CD14-positive monocyte (primary cell): ENCODE results near the gene INSR. TPM values are rescaled to one million over a fixed set of nuclear protein-coding genes. Genes with fewer than 3 reads are reported as not detected.
A peak's percentile ranks its signal among the peaks of the same experiment; 100 is the strongest.

Source experiments
- DNase-seq, 3 donors: peaks; one replicate each; pipeline ENCODE4 v3.0.0-alpha.2; 2011 to 2022
- H2AFZ ChIP-seq: 2 replicates; pipeline ENCODE4 v1.6.0; 2012; ENCODE audit warnings: mild to moderate bottlenecking, low read depth, low read length, inconsistent platforms; ENCODE audit not compliant: insufficient read depth, poor library complexity, severe bottlenecking
- H3K27ac ChIP-seq, 2 donors: 1 replicate in 1 of 2; 2 replicates in 1 of 2; pipeline ENCODE4 v1.5.1; 2012 to 2013; ENCODE audit warnings: low read length in 2 of 2, control low read depth in 1 of 2, inconsistent platforms in 1 of 2, low read depth in 1 of 2, mild to moderate bottlenecking in 1 of 2
- H3K27me3 ChIP-seq, 2 donors: one replicate each; pipeline versions ENCODE4 v1.6.0 to v1.6.1; 2011 to 2013; ENCODE audit warnings: low read length in 2 of 2; ENCODE audit not compliant: control insufficient read depth in 2 of 2, insufficient read depth in 2 of 2
- H3K36me3 ChIP-seq, 2 donors: replicated peaks in 1 of 2; 1 replicate in 1 of 2; 2 replicates in 1 of 2; pipeline versions ENCODE4 v1.5.1 to v1.6.1; 2012 to 2013; ENCODE audit warnings: low read length in 2 of 2, control low read depth in 1 of 2, inconsistent platforms in 1 of 2, mild to moderate bottlenecking in 1 of 2; ENCODE audit not compliant: insufficient read depth in 2 of 2, control insufficient read depth in 1 of 2
- H3K4me1 ChIP-seq, 2 donors: 1 replicate in 1 of 2; 2 replicates in 1 of 2; pipeline versions ENCODE4 v1.5.1 to v1.6.1; 2012 to 2013; ENCODE audit warnings: low read length in 2 of 2, control low read depth in 1 of 2, inconsistent platforms in 1 of 2, mild to moderate bottlenecking in 1 of 2, moderate library complexity in 1 of 2; ENCODE audit not compliant: insufficient read depth in 2 of 2, control insufficient read depth in 1 of 2
- H3K4me2 ChIP-seq: replicated peaks from 2 replicates; pipeline ENCODE3; 2012; ENCODE audit warnings: low read length, moderate library complexity, mild to moderate bottlenecking; ENCODE audit not compliant: poor library complexity, severe bottlenecking; ENCODE audit errors: extremely low read depth
- H3K4me3 ChIP-seq, 3 experiments: fragments of 200-600 bp in 1 of 3; sonication (generic) in 1 of 3; replicated peaks in 1 of 3; 1 replicate in 2 of 3; 2 replicates in 1 of 3; pipeline ENCODE4 v1.5.1; 2011 to 2013; ENCODE audit warnings: low read length in 3 of 3, mild to moderate bottlenecking in 3 of 3, control low read depth in 2 of 3, low read depth in 2 of 3, inconsistent platforms in 1 of 3, moderate library complexity in 1 of 3
- H3K79me2 ChIP-seq: 2 replicates; pipeline ENCODE4 v1.6.0; 2012; ENCODE audit warnings: mild to moderate bottlenecking, control low read depth, inconsistent platforms, low read length, moderate library complexity; ENCODE audit not compliant: insufficient read depth
- H3K9ac ChIP-seq: 2 replicates; pipeline ENCODE4 v1.6.0; 2017; ENCODE audit warnings: low read length, mild to moderate bottlenecking; ENCODE audit not compliant: insufficient read depth, poor library complexity, severe bottlenecking
- H3K9me3 ChIP-seq, 2 donors: replicated peaks in 1 of 2; 1 replicate in 1 of 2; 2 replicates in 1 of 2; pipeline versions ENCODE4 v1.5.1 to v1.6.1; 2012 to 2013; ENCODE audit warnings: low read length in 2 of 2, control low read depth in 1 of 2; ENCODE audit not compliant: control insufficient read depth in 1 of 2, insufficient read depth in 1 of 2
- H4K20me1 ChIP-seq: 2 replicates; pipeline ENCODE4 v1.6.0; 2012; ENCODE audit warnings: mild to moderate bottlenecking, low read length, control low read depth, moderate library complexity; ENCODE audit not compliant: insufficient read depth
- H3K27ac Mint-ChIP-seq, 7 donors: one replicate each; pipeline ENCODE4 v1.8.0; 2020; ENCODE audit warnings: mild to moderate bottlenecking in 7 of 7, mixed read lengths in 7 of 7, moderate library complexity in 6 of 7, inconsistent platforms in 2 of 7
- H3K27me3 Mint-ChIP-seq, 3 donors: one replicate each; pipeline ENCODE4 v1.8.0; 2021 to 2022; ENCODE audit warnings: low read depth in 3 of 3, mild to moderate bottlenecking in 3 of 3, mixed read lengths in 3 of 3, moderate library complexity in 3 of 3, inconsistent platforms in 1 of 3
- H3K36me3 Mint-ChIP-seq, 2 donors: one replicate each; pipeline ENCODE4 v1.8.0; 2020; ENCODE audit warnings: mixed read lengths in 2 of 2, inconsistent platforms in 1 of 2, mild to moderate bottlenecking in 1 of 2
- H3K4me1 Mint-ChIP-seq: one replicate; pipeline ENCODE4 v1.8.0; 2020; ENCODE audit warnings: mild to moderate bottlenecking, mixed read lengths
- H3K4me3 Mint-ChIP-seq, 2 donors: one replicate each; pipeline ENCODE4 v1.8.0; 2020; ENCODE audit warnings: mild to moderate bottlenecking in 2 of 2, mixed read lengths in 2 of 2, moderate library complexity in 1 of 2
- H3K9me3 Mint-ChIP-seq, 7 donors: one replicate each; pipeline ENCODE4 v1.8.0; 2020 to 2022; ENCODE audit warnings: mixed read lengths in 7 of 7, mild to moderate bottlenecking in 6 of 7, moderate library complexity in 6 of 7, inconsistent platforms in 2 of 7
- WGBS: methylation state at CpG from one replicate; pipeline ENCODE4 v1.1.5; 2013; ENCODE audit warnings: missing lambda C conversion rate; ENCODE audit not compliant: insufficient coverage; 5-methylcytosine and 5-hydroxymethylcytosine counted together
- intact Hi-C, 2 donors: fragments of 100-400 bp; cut with micrococcal nuclease; formaldehyde crosslinking; loops; one replicate each; pipeline versions ENCODE4 v1.15.0 to v1.15.1; 2023
- polyA plus RNA-seq, 3 donors: library from polyadenylated mRNA; depleted of rRNA in 1 of 3; unstranded in 2 of 3; stranded (reverse) in 1 of 3; fragments of 300-500 nt in 2 of 3; fragments of >200 nt in 1 of 3; fragmentation: Illumina TruSeq in 2 of 3; gene quantifications; 1 replicate in 2 of 3; 2 replicates in 1 of 3; pipeline ENCODE4 v1.2.3, GENCODE V29; 2012 to 2021
- TF ChIP-seq, protein P1 (sequence below): fragments of 200-600 bp; IDR thresholded peaks from one replicate; pipeline ENCODE4 v1.8.0; 2022; ENCODE audit warnings: antibody characterized with exemption, mild to moderate bottlenecking

The INSR gene
- polyA plus RNA-seq, 3 donors, result 2.9 to 12.4 (median 3.4) TPM

DNA sequence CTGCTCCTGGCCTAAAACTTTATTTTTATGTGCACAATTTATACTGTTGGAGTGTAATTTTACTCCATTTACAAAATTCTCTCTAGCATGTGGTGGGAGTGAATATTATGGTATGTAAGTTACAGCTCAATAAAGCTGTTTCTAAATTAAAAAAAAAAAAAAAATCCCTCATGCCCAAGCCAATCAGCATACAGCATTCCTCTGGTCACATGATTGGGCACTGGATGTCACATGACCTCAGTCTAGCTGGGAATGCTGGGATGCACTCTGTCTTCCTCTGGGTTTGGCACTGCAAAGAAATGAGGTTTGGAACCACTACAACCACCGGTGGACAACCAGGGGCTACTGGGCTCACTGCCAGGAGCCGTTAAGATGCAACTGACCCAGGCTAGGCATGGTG is 157.1 kb downstream of the INSR start:
- TF ChIP-seq, protein P1, sequence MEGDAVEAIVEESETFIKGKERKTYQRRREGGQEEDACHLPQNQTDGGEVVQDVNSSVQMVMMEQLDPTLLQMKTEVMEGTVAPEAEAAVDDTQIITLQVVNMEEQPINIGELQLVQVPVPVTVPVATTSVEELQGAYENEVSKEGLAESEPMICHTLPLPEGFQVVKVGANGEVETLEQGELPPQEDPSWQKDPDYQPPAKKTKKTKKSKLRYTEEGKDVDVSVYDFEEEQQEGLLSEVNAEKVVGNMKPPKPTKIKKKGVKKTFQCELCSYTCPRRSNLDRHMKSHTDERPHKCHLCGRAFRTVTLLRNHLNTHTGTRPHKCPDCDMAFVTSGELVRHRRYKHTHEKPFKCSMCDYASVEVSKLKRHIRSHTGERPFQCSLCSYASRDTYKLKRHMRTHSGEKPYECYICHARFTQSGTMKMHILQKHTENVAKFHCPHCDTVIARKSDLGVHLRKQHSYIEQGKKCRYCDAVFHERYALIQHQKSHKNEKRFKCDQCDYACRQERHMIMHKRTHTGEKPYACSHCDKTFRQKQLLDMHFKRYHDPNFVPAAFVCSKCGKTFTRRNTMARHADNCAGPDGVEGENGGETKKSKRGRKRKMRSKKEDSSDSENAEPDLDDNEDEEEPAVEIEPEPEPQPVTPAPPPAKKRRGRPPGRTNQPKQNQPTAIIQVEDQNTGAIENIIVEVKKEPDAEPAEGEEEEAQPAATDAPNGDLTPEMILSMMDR, result no peak

DNA sequence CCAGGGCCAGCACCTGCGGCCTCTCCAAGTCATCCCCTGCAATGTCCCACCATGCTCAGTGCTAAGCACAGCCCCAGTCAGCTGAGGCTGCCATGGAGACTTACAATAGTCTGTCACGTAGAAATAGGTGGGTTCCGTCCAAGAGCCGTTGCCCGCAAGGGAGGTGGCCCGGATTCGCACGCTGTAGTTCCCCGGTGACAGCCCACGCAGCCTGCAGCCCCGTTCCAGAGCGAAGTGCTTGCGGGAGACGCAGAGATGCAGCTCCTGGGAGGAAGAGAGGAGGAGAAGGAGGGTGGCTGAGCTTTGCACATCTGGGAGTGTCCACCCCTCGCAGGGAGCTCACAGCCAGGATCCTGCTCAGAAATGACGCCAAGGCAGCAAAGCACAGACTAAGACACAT is 162.2 kb downstream of the INSR start:
- Histone ChIP-seq H3K36me3 (peaks cover 33 to 74% of the 10 kb centered on the region in 2 donors), H3K79me2 (no peaks in the 10 kb centered on the region), H3K27ac (no peak overlapping the region), H2AFZ (no peak overlapping the region), H3K9ac (no peak overlapping the region), H3K27me3 (no peaks in the 10 kb centered on the region), H4K20me1 (no peaks in the 10 kb centered on the region), H3K4me3 (no peak overlapping the region), H3K9me3 (peaks cover under 1% of the 10 kb centered on the region in 2 donors), H3K4me1 (no peaks in the 10 kb centered on the region), H3K4me2 (no peak overlapping the region)
- H3K27ac Mint-ChIP-seq, result peak overlapping the region in 2 of 7 donors; percentile 33 to 45
- TF ChIP-seq, protein P1, result no peak
- H3K4me3 Mint-ChIP-seq, result no peak overlapping the region
- 99% methylated on average over 16 of the region's 16 CpGs for WGBS
- peaks cover 0 to 2% (median 0%) of the 10 kb centered on the region in 3 donors for H3K27me3 Mint-ChIP-seq
- intact Hi-C loops, result no loop called here
- H3K9me3 Mint-ChIP-seq, result peaks cover 0 to 17% (median 4%) of the 10 kb centered on the region in 7 donors
- DNase-seq, result no peak
- H3K36me3 Mint-ChIP-seq, result peaks cover 54 to 82% of the 10 kb centered on the region in 2 donors
- H3K4me1 Mint-ChIP-seq, result no peaks in the 10 kb centered on the region

More for the DNA sequence above, 157.1 kb downstream of the INSR start:
- no peak overlapping the region for H3K4me2 ChIP-seq
- peaks cover 0 to 5% (median 3%) of the 10 kb centered on the region in 7 donors for H3K9me3 Mint-ChIP-seq
- H3K4me1 Mint-ChIP-seq, result peaks cover 2% of the 10 kb centered on the region
- no peak overlapping the region for H3K27ac ChIP-seq
- H3K4me3 ChIP-seq, result no peak overlapping the region
- intact Hi-C loops, result no loop called here
- H3K4me3 Mint-ChIP-seq, result no peak overlapping the region
- 83% methylated on average over 2 of the region's 2 CpGs for WGBS
- H3K4me1 ChIP-seq, result no peaks in the 10 kb centered on the region
- no peak overlapping the region for H2AFZ ChIP-seq
- H3K27ac Mint-ChIP-seq, result peak overlapping the region in 1 of 7 donors; percentile 18
- no peaks in the 10 kb centered on the region for H3K9me3 ChIP-seq
- peaks cover 0 to 2% (median 0%) of the 10 kb centered on the region in 3 donors for H3K27me3 Mint-ChIP-seq
- H3K36me3 ChIP-seq, result peaks cover 35 to 72% of the 10 kb centered on the region in 2 donors
- H4K20me1 ChIP-seq, result no peaks in the 10 kb centered on the region
- peaks cover 47 to 78% of the 10 kb centered on the region in 2 donors for H3K36me3 Mint-ChIP-seq
- no peaks in the 10 kb centered on the region for H3K27me3 ChIP-seq
- no peaks in the 10 kb centered on the region for H3K79me2 ChIP-seq
- H3K9ac ChIP-seq, result no peak overlapping the region
- no peak for DNase-seq
